Lung (tissue), 12 donors: Measurements from ENCODE around the gene TBC1D22A. TPM values are rescaled to one million over a fixed set of nuclear protein-coding genes. Genes with fewer than 3 reads are reported as not detected.

Experiments used
- ATAC-seq: fragments of 200-7000 bp; cut with Tn5 transposase; one replicate; pipeline ENCODE4 v1.9.1; 2020; ENCODE audit warnings: moderate number of reproducible peaks; ENCODE audit not compliant: insufficient read depth, low FRiP score
- DNase-seq, 3 donors: peaks; one replicate each; pipeline ENCODE4 v3.0.0-alpha.2; 2013 to 2017
- H3K27ac ChIP-seq, 2 donors: one replicate each; pipeline ENCODE4 v1.5.1; 2013; ENCODE audit warnings: mild to moderate bottlenecking in 2 of 2, moderate library complexity in 2 of 2, control low read depth in 1 of 2, inconsistent platforms in 1 of 2, low read depth in 1 of 2, low read length in 1 of 2
- H3K27me3 ChIP-seq, 3 donors: one replicate each; pipeline ENCODE4 v1.5.1; 2013; ENCODE audit warnings: low read length in 2 of 3; ENCODE audit not compliant: control insufficient read depth in 3 of 3, insufficient read depth in 3 of 3
- H3K36me3 ChIP-seq, 4 donors: one replicate each; pipeline ENCODE4 v1.5.1; 2013; ENCODE audit warnings: low read length in 4 of 4, mild to moderate bottlenecking in 1 of 4, moderate library complexity in 1 of 4; ENCODE audit not compliant: control insufficient read depth in 4 of 4, insufficient read depth in 4 of 4
- H3K4me1 ChIP-seq, 5 donors: one replicate each; pipeline ENCODE4 v1.5.1; 2013; ENCODE audit warnings: low read length in 5 of 5, mild to moderate bottlenecking in 2 of 5, moderate library complexity in 1 of 5; ENCODE audit not compliant: control insufficient read depth in 5 of 5, insufficient read depth in 5 of 5
- H3K4me3 ChIP-seq: one replicate; pipeline ENCODE4 v1.5.1; 2013; ENCODE audit warnings: mild to moderate bottlenecking, control low read depth, moderate library complexity
- H3K9ac ChIP-seq, 2 donors: one replicate each; pipeline ENCODE4 v1.5.1; 2013; ENCODE audit warnings: low read length in 2 of 2, control low read depth in 1 of 2; ENCODE audit not compliant: insufficient read depth in 1 of 2
- H3K9me3 ChIP-seq, 4 donors: one replicate each; pipeline ENCODE4 v1.5.1; 2013; ENCODE audit warnings: low read length in 3 of 4, mild to moderate bottlenecking in 1 of 4, moderate library complexity in 1 of 4; ENCODE audit not compliant: control insufficient read depth in 4 of 4, insufficient read depth in 3 of 4
- CTCF ChIP-seq: IDR thresholded peaks from 2 replicates; pipeline ENCODE4 v1.5.1; 2012; ENCODE audit warnings: mild to moderate bottlenecking; ENCODE audit errors: control extremely low read depth, extremely low read depth
- WGBS, 2 donors: extraction: QIAGEN DNeasy Blood & Tissue Kit; methylation state at CpG; one replicate each; pipeline ENCODE4 v1.1.7; 2013; 5-methylcytosine and 5-hydroxymethylcytosine counted together
- polyA plus RNA-seq, 2 donors: library from polyadenylated mRNA; stranded (reverse); fragments of 200-250 nt; gene quantifications; one replicate each; pipeline ENCODE4 v1.2.1, GENCODE V29; 2013
- total RNA-seq, 2 donors: library from RNA; depleted of rRNA in 1 of 2; stranded (reverse); fragments of >200 nt in 1 of 2; gene quantifications; one replicate each; pipeline ENCODE4 v1.2.1, GENCODE V29; 2014 to 2021
- donor health status: control.
- donor health status: control.
- donor health status: Bipolar disorder and iron deficiency.
- donor health status: healthy.
- donor health status: DM: yes; HTN: yes; CAD: no.

TBC1D22A gene
- total and polyA plus RNA-seq, 4 donors: 20.2 to 38.4 (median 21.0) TPM

- no peak for TF ChIP-seq CTCF
- 82 to 89% methylated on average over 25 of the region's 25 CpGs for WGBS, 2 donors
- Histone ChIP-seq H3K4me1 (peaks cover 0 to 71% (median 16%) of the 10 kb centered on the region in 5 donors), H3K4me3 (no peak overlapping the region), H3K9me3 (no peaks in the 10 kb centered on the region), H3K27me3 (no peaks in the 10 kb centered on the region), H3K27ac (no peak overlapping the region), H3K9ac (no peak overlapping the region), H3K36me3 (no peaks in the 10 kb centered on the region)
- ATAC-seq (no peak), DNase-seq (peak in 2 of 3 donors; percentile 13 to 53)
Measured at GRCh38 chr22:47197773-47198500, 435.5 kb downstream of the TBC1D22A start.

GRCh38 chr22:47198801-47199251 lies 436.4 kb downstream of the TBC1D22A start:
- no peaks in the 10 kb centered on the region for H3K36me3 ChIP-seq
- no peak for TF ChIP-seq CTCF
- no peaks in the 10 kb centered on the region for H3K9me3 ChIP-seq
- peaks cover 0 to 74% (median 16%) of the 10 kb centered on the region in 5 donors for H3K4me1 ChIP-seq
- H3K27me3 ChIP-seq: no peaks in the 10 kb centered on the region
- ATAC-seq (no peak), DNase-seq (peak in 1 of 3 donors; percentile 6)
- no peak overlapping the region for H3K9ac ChIP-seq
- H3K4me3 ChIP-seq: no peak overlapping the region
- H3K27ac ChIP-seq: no peak overlapping the region
- 91 to 93% methylated on average over 19 of the region's 19 CpGs for WGBS, 2 donors

- H3K4me3 ChIP-seq: no peak overlapping the region
- DNase-seq (peak in 1 of 3 donors; percentile 12), ATAC-seq (no peak)
- WGBS, 2 donors: 84 to 88% methylated on average over 33 of the region's 33 CpGs
- H3K9me3 ChIP-seq: no peaks in the 10 kb centered on the region
- H3K9ac ChIP-seq: no peak overlapping the region
- TF ChIP-seq CTCF: no peak
- H3K27me3 ChIP-seq: no peaks in the 10 kb centered on the region
- peaks cover 0 to 75% (median 16%) of the 10 kb centered on the region in 5 donors for H3K4me1 ChIP-seq
- H3K27ac ChIP-seq: no peak overlapping the region
- H3K36me3 ChIP-seq: no peaks in the 10 kb centered on the region
Measured at GRCh38 chr22:47199261-47199978, 437.0 kb downstream of the TBC1D22A start.
